ENCODE measurements around the gene SIVA1.

The SIVA1 gene

GRCh38 chr14:104754213-104754851 lies 1.4 kb downstream of the SIVA1 start:
- TF ChIP-seq EZH2phosphoT487 (IDR thresholded peaks at IDR 0.05; ENCODE audit: borderline replicate concordance) = no peak
- no peak for TF ChIP-seq CTCF (conservative IDR thresholded peaks at IDR 0.05; ENCODE audit: low read length)
- Histone ChIP-seq H3F3A (ENCODE audit: low read depth) (no peaks in the 10 kb centered on the region), H3K79me2 (ENCODE audit: insufficient read depth, low read length) (peaks cover 63% of the 10 kb centered on the region), H3K4me2 (ENCODE audit: low read depth, low read length, poor library complexity, severe bottlenecking) (peak overlapping the region; percentile 99), H3K4me1 (ENCODE audit: insufficient read depth, low read length, poor library complexity, severe bottlenecking) (peaks cover 48% of the 10 kb centered on the region), H4K20me1 (ENCODE audit: insufficient read depth, low read length, poor library complexity, severe bottlenecking) (peaks cover 47% of the 10 kb centered on the region), H3K9me2 (replicated peaks; ENCODE audit: low read depth, low read length) (no peaks in the 10 kb centered on the region), H3K9me3 (ENCODE audit: insufficient read depth, low read depth, low read length) (no peaks in the 10 kb centered on the region), H2AFZ (ENCODE audit: low read length) (no peak overlapping the region), H3K4me3 (ENCODE audit: low read length, poor library complexity, severe bottlenecking) (peak overlapping the region; percentile 88), H3K9ac (ENCODE audit: low read depth, low read length, poor library complexity, severe bottlenecking) (peak overlapping the region; percentile 95), H3K36me3 (ENCODE audit: insufficient read depth, low read length) (peaks cover 30% of the 10 kb centered on the region; the same call in 1 of the 2 replicates), H3K27me3 (ENCODE audit: insufficient read depth, low read length, poor library complexity, severe bottlenecking) (no peaks in the 10 kb centered on the region)

GRCh38 chr14:104755621-104756020 lies 2.7 kb downstream of the SIVA1 start:
- Histone ChIP-seq H4K20me1 (ENCODE audit: insufficient read depth, low read length, poor library complexity, severe bottlenecking) (peaks cover 47% of the 10 kb centered on the region), H3K9ac (ENCODE audit: low read depth, low read length, poor library complexity, severe bottlenecking) (peak overlapping the region; percentile 95), H3K4me3 (ENCODE audit: low read length, poor library complexity, severe bottlenecking) (peak overlapping the region; percentile 88), H2AFZ (ENCODE audit: low read length) (no peak overlapping the region), H3K36me3 (ENCODE audit: insufficient read depth, low read length) (peaks cover 40% of the 10 kb centered on the region; the same call in 1 of the 2 replicates), H3K9me2 (replicated peaks; ENCODE audit: low read depth, low read length) (no peaks in the 10 kb centered on the region), H3K79me2 (ENCODE audit: insufficient read depth, low read length) (peaks cover 70% of the 10 kb centered on the region), H3K27me3 (ENCODE audit: insufficient read depth, low read length, poor library complexity, severe bottlenecking) (no peaks in the 10 kb centered on the region), H3K9me3 (ENCODE audit: insufficient read depth, low read depth, low read length) (no peaks in the 10 kb centered on the region), H3F3A (ENCODE audit: low read depth) (no peaks in the 10 kb centered on the region), H3K4me1 (ENCODE audit: insufficient read depth, low read length, poor library complexity, severe bottlenecking) (peaks cover 48% of the 10 kb centered on the region), H3K4me2 (ENCODE audit: low read depth, low read length, poor library complexity, severe bottlenecking) (peak overlapping the region; percentile 99)
- TF ChIP-seq EZH2phosphoT487 (IDR thresholded peaks at IDR 0.05; ENCODE audit: borderline replicate concordance) (no peak), CTCF (conservative IDR thresholded peaks at IDR 0.05; ENCODE audit: low read length) (no peak)

- Histone ChIP-seq H3K9me3 (ENCODE audit: insufficient read depth, low read depth, low read length) (no peaks in the 10 kb centered on the region), H3K36me3 (ENCODE audit: insufficient read depth, low read length) (peaks cover 48% of the 10 kb centered on the region; the same call in 1 of the 2 replicates), H3K79me2 (ENCODE audit: insufficient read depth, low read length) (peaks cover 75% of the 10 kb centered on the region), H3F3A (ENCODE audit: low read depth) (no peaks in the 10 kb centered on the region), H3K4me1 (ENCODE audit: insufficient read depth, low read length, poor library complexity, severe bottlenecking) (peaks cover 48% of the 10 kb centered on the region), H2AFZ (ENCODE audit: low read length) (no peak overlapping the region), H3K27me3 (ENCODE audit: insufficient read depth, low read length, poor library complexity, severe bottlenecking) (no peaks in the 10 kb centered on the region), H4K20me1 (ENCODE audit: insufficient read depth, low read length, poor library complexity, severe bottlenecking) (peaks cover 47% of the 10 kb centered on the region), H3K4me3 (ENCODE audit: low read length, poor library complexity, severe bottlenecking) (peak overlapping the region; percentile 88), H3K4me2 (ENCODE audit: low read depth, low read length, poor library complexity, severe bottlenecking) (peak overlapping the region; percentile 99), H3K9me2 (replicated peaks; ENCODE audit: low read depth, low read length) (no peaks in the 10 kb centered on the region), H3K9ac (ENCODE audit: low read depth, low read length, poor library complexity, severe bottlenecking) (peak overlapping the region; percentile 95)
- TF ChIP-seq EZH2phosphoT487 (IDR thresholded peaks at IDR 0.05; ENCODE audit: borderline replicate concordance) (no peak), CTCF (conservative IDR thresholded peaks at IDR 0.05; ENCODE audit: low read length) (no peak)
Measured at GRCh38 chr14:104756477-104757237, 3.7 kb downstream of the SIVA1 start.
